Aorta (tissue), 5 donors: ENCODE results near the gene ACTC1. TPM values are rescaled to one million over a fixed set of nuclear protein-coding genes. Genes with fewer than 3 reads are reported as not detected.

Source experiments
- ATAC-seq: fragments of 200-7000 bp; cut with Tn5 transposase; one replicate; pipeline ENCODE4 v1.9.1; 2022; ENCODE audit warnings: moderate library complexity; ENCODE audit not compliant: low FRiP score
- DNase-seq, 2 donors: peaks; one replicate each; pipeline ENCODE4 v3.0.0-alpha.2; 2020
- H3K27ac ChIP-seq, 2 donors: one replicate each; pipeline ENCODE4 v1.5.1; 2013; ENCODE audit warnings: low read length in 2 of 2, mild to moderate bottlenecking in 2 of 2, moderate library complexity in 2 of 2, control low read depth in 1 of 2, inconsistent platforms in 1 of 2, low read depth in 1 of 2
- H3K27me3 ChIP-seq, 2 donors: one replicate each; pipeline ENCODE4 v1.6.1; 2013; ENCODE audit warnings: control low read depth in 1 of 2, low read length in 1 of 2, mild to moderate bottlenecking in 1 of 2, moderate library complexity in 1 of 2; ENCODE audit not compliant: insufficient read depth in 2 of 2, control insufficient read depth in 1 of 2
- H3K36me3 ChIP-seq, 2 donors: one replicate each; pipeline ENCODE4 v1.6.1; 2013; ENCODE audit warnings: control low read depth in 1 of 2, low read length in 1 of 2, mild to moderate bottlenecking in 1 of 2; ENCODE audit not compliant: insufficient read depth in 2 of 2, control insufficient read depth in 1 of 2
- H3K4me1 ChIP-seq, 2 donors: one replicate each; pipeline ENCODE4 v1.6.1; 2013; ENCODE audit warnings: low read length in 2 of 2, control low read depth in 1 of 2, mild to moderate bottlenecking in 1 of 2, moderate library complexity in 1 of 2; ENCODE audit not compliant: insufficient read depth in 2 of 2, control insufficient read depth in 1 of 2
- H3K4me3 ChIP-seq, 2 donors: one replicate each; pipeline ENCODE4 v1.5.1; 2013; ENCODE audit warnings: low read length in 2 of 2, control low read depth in 1 of 2, mild to moderate bottlenecking in 1 of 2
- H3K9me3 ChIP-seq: one replicate; pipeline ENCODE4 v1.6.1; 2013; ENCODE audit warnings: mild to moderate bottlenecking, low read length; ENCODE audit not compliant: control insufficient read depth
- WGBS, 2 donors: extraction: QIAGEN DNeasy Blood & Tissue Kit; methylation state at CpG; one replicate each; pipeline ENCODE4 v1.1.7; 2013; 5-methylcytosine and 5-hydroxymethylcytosine counted together
- intact Hi-C, 2 donors: fragments of 100-400 bp; cut with DNase I; formaldehyde crosslinking; loops; one replicate each; pipeline versions ENCODE4 v1.14.2 to v1.15.0; 2022
- long read RNA-seq, 2 donors: library from polyadenylated mRNA; unstranded; transcript quantifications; one replicate each; pipeline ENCODE4 v2.0.0, GENCODE V29; 2020 to 2021
- polyA plus RNA-seq, 2 donors: library from polyadenylated mRNA; stranded (reverse); fragments of 200-250 nt; gene quantifications; one replicate each; pipeline ENCODE4 v1.2.3, GENCODE V29; 2013
- total RNA-seq, 2 donors: library from RNA; stranded (reverse); fragmentation: NEBNext Ultra II Directional; extraction: Animal tissue kit (Norgen Biotek cat#: 25700); gene quantifications; one replicate each; pipeline ENCODE4 v1.2.1, GENCODE V29; 2021
- donor health status: healthy with polysubstance abuse.
- donor health status: Bipolar disorder and iron deficiency.
- donor health status: DM: no; HTN: no; CAD: no.
- donor health status: DM: no; HTN: no; CAD: no.
- donor health status: DM: yes; HTN: yes; CAD: no.

ACTC1 gene
- total RNA-seq (1,000 to 10,000 TPM in 1 of 2 donors, 100 to 1,000 TPM in 1; 107 to 2,067 TPM), polyA plus RNA-seq (10 to 100 TPM; 28.6 to 35.8 TPM)
- long read RNA-seq, donor 1, transcript ACTC1-201 (7 exons, 3,694 nt) = major isoform, 1,710 of 2,374 reads
- long read RNA-seq, donor 1, partial matches to known transcripts = 592 of 2,374 reads
- long read RNA-seq, donor 1, other reads (novel, unspliced or antisense) = 70 of 2,374 reads
- long read RNA-seq, donor 2, transcript ACTC1-201 (7 exons, 3,694 nt) = major isoform, 16 of 32 reads
- long read RNA-seq, donor 2, partial matches to known transcripts = 16 of 32 reads
- long read RNA-seq, donor 2, other reads (novel, unspliced or antisense) = 0 of 32 reads

DNA sequence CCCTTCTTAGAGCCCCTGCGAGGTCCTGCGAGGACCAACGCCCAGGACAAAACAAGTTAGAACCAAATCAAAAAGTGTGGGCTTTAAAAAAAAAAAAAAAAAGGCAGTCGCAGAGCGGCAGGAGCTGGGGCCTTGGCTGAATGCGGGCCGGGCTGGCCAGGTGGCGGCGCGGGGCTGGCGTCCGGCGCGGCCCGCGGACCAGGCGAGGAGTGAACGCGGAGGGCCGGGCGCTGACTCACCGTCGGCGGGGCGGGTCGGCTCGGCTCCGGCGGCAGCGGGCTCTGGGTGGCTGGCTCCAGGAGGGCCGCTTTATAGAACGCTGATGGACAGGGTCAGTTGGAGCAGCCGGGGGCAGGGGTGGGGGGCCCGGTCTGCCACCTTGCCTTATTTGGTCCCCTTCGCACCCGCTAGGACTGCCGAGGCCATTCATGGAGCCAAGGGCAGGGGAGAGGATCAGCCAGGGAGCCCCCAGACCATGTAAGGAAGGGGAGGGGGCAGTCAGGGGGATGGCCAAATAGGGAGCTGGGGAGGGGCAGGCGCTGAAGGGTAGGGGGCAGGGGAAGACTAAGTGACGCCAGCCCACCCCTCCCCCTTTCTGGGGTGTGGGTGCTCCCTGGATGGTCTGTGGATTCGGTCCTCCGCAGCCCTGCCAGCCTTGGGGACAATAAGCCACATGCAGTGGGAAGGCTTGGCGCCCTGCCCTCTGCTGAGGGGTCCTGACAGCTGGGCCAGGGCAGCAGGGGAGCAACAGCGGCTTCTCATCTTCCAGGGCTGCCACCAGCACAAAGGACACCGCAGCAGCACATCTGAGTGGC lies at the start of gene ACTC1:
ACTC1 (minus strand) TSS at position 283 of the 815 bp plus-strand sequence. CDS start 741 bp downstream, outside the sequence.
- peak within 1 kb of the TSS; percentile 24 to 72 for H3K4me3 ChIP-seq
- H3K27me3 ChIP-seq = no peaks in the 10 kb centered on the region
- peaks cover 0 to 11% of the 10 kb centered on the region in 2 donors for H3K4me1 ChIP-seq
- intact Hi-C loops = loop anchor here (5.0 kb wide), 4 partner anchors 47 to 107 kb away; no protein-coding TSS in a partner anchor
- H3K36me3 ChIP-seq = no peaks in the 10 kb centered on the region
- ATAC-seq (peak; percentile 87), DNase-seq (peak; percentile 83 to 93)
- H3K27ac ChIP-seq = peak within 1 kb of the TSS; percentile 73 to 83
- WGBS, 2 donors = 7 to 9% methylated on average over 28 to 44 of the region's 44 CpGs
- no peaks in the 10 kb centered on the region for H3K9me3 ChIP-seq

GRCh38 chr15:34841262-34841725 lies 45.9 kb upstream of the ACTC1 start:
- Histone ChIP-seq H3K27me3 (no peaks in the 10 kb centered on the region), H3K4me3 (no peak overlapping the region), H3K4me1 (peaks cover 1 to 4% of the 10 kb centered on the region in 2 donors), H3K27ac (no peak overlapping the region), H3K36me3 (no peaks in the 10 kb centered on the region), H3K9me3 (no peaks in the 10 kb centered on the region)
- ATAC-seq (peak; percentile 55), DNase-seq (no peak)
- intact Hi-C loops = loop anchor here (1.0 to 5.0 kb wide), 3 partner anchors 14 to 44 kb away; partner anchors contain the start of gene ACTC1 (in 1 of the 2)

DNA sequence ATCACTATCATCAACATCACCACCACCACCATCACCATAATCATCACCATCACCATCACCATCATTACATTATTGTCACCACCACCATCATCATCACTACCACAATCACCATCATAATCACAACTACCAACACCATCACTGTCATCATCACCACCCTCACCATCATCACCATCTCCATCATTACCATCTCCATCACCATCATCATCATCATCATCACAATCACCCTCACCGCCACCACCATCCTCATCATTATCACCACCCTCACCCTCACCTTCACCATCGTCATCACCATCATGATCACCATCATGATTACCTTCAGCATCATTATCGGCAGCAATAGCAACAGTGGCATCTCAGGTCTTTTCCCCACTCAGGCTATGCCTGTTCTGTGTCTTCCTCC lies 42.9 kb upstream of the ACTC1 start:
- H3K4me3 ChIP-seq = no peak overlapping the region
- no peaks in the 10 kb centered on the region for H3K9me3 ChIP-seq
- DNase-seq (no peak), ATAC-seq (no peak)
- H3K36me3 ChIP-seq = no peaks in the 10 kb centered on the region
- H3K27me3 ChIP-seq = no peaks in the 10 kb centered on the region
- intact Hi-C loops = no loop called here
- peaks cover 1 to 4% of the 10 kb centered on the region in 2 donors for H3K4me1 ChIP-seq
- WGBS, 2 donors = 96 to 97% methylated on average over 3 of the region's 3 CpGs
- H3K27ac ChIP-seq = no peak overlapping the region

GRCh38 chr15:34837246-34838016 lies 42.1 kb upstream of the ACTC1 start:
- peaks cover 1 to 4% of the 10 kb centered on the region in 2 donors for H3K4me1 ChIP-seq
- no peak overlapping the region for H3K4me3 ChIP-seq
- H3K9me3 ChIP-seq = no peaks in the 10 kb centered on the region
- no peaks in the 10 kb centered on the region for H3K27me3 ChIP-seq
- DNase-seq = peak in 1 of 2 donors; percentile 72
- no peak overlapping the region for H3K27ac ChIP-seq
- H3K36me3 ChIP-seq = no peaks in the 10 kb centered on the region
- peak; percentile 55 for ATAC-seq
- intact Hi-C loops = no loop called here
- 27 to 28% methylated on average over 6 of the region's 6 CpGs for WGBS, 2 donors

GRCh38 chr15:34828145-34828911 lies 33.0 kb upstream of the ACTC1 start:
- 63 to 68% methylated on average over 5 of the region's 5 CpGs for WGBS, 2 donors
- Histone ChIP-seq H3K27ac (no peak overlapping the region), H3K4me3 (no peak overlapping the region), H3K36me3 (no peaks in the 10 kb centered on the region), H3K27me3 (no peaks in the 10 kb centered on the region), H3K4me1 (no peaks in the 10 kb centered on the region), H3K9me3 (no peaks in the 10 kb centered on the region)
- intact Hi-C loops = no loop called here
- no peak for DNase-seq
- ATAC-seq = no peak

DNA sequence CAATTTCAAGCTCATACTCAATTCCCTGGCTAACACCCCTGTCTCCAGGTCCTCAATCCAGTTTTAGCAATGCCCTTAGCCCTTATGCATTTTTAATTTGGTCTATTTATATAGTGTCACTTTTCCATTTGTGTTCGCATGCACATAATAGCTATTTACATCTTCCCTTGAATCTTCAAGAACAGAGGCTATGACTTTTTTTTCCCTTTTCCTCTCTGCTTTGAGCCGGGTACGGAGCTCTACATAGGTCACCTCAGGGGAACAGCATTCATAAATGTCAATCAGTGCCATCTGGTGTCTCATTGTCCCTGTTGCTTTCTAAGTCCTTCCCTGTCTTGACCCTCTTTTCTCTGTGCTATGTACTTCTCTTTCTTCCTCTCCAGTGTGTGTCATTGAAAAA lies 26.5 kb upstream of the ACTC1 start:
- ATAC-seq = no peak
- 58 to 71% methylated on average over 3 of the region's 3 CpGs for WGBS, 2 donors
- no peaks in the 10 kb centered on the region for H3K27me3 ChIP-seq

DNA sequence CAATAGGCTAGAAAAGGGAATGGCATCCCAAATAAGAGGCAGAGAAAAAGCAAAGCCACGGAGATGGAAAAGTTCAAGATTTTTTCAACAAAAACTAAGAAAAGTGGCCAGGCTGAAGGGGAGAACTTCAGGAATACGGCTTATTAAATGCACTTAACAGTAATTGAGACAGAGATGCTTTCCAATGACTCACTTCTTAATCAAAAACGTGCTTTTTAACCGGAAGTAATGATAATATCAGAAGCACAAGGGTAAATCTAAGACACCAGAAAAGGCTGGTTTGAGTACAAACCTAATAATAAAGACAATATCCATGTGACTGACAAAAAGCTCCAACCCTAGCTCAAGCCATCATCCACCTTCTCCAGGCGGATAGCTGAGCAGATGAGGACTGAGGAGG lies 24.8 kb upstream of the ACTC1 start:
- Histone ChIP-seq H3K27ac (no peak overlapping the region), H3K27me3 (no peaks in the 10 kb centered on the region), H3K4me1 (no peaks in the 10 kb centered on the region), H3K36me3 (no peaks in the 10 kb centered on the region), H3K4me3 (no peak overlapping the region), H3K9me3 (no peaks in the 10 kb centered on the region)
- DNase-seq (no peak), ATAC-seq (no peak)
- 77 to 84% methylated on average over 5 of the region's 5 CpGs for WGBS, 2 donors
- intact Hi-C loops = no loop called here

More for the DNA sequence above, 26.5 kb upstream of the ACTC1 start:
- Histone ChIP-seq H3K27ac (no peak overlapping the region), H3K36me3 (no peaks in the 10 kb centered on the region), H3K9me3 (no peaks in the 10 kb centered on the region), H3K4me3 (no peak overlapping the region), H3K4me1 (no peaks in the 10 kb centered on the region)
- no peak for DNase-seq
- intact Hi-C loops = no loop called here

- 74 to 80% methylated on average over 1 of the region's 1 CpG for WGBS, 2 donors
- H3K4me1 ChIP-seq = no peaks in the 10 kb centered on the region
- H3K27ac ChIP-seq = no peak overlapping the region
- no peaks in the 10 kb centered on the region for H3K27me3 ChIP-seq
- DNase-seq = no peak
- ATAC-seq = no peak
- H3K9me3 ChIP-seq = no peaks in the 10 kb centered on the region
- H3K36me3 ChIP-seq = no peaks in the 10 kb centered on the region
- H3K4me3 ChIP-seq = no peak overlapping the region
- intact Hi-C loops = no loop called here
These were observed 23.2 kb upstream of the ACTC1 start for GRCh38 chr15:34818526-34818925.
